MCF 10A (cell line): Measurements from ENCODE around the gene TFDP1. TPM values are rescaled to one million over a fixed set of nuclear protein-coding genes. Genes with fewer than 3 reads are reported as not detected.

Experiments
- BruUV-seq: library from RNA; stranded (reverse); fragments of 400-500 nt; replicated peaks from 2 replicates; lab custom pipeline; 2021; lab: Mats Ljungman, UMichigan
- CTCF ChIA-PET: fragments of 300-600 bp; sonication (Branson Sonifier 250); formaldehyde crosslinking; extraction: SDS; loops from one replicate; lab custom pipeline; 2021; ENCODE audit warnings: antibody characterized with exemption, inconsistent platforms; lab: Yijun Ruan, JAX
- POLR2A ChIA-PET: fragments of 300-600, 350-650 bp; sonication (Branson Sonifier 250); formaldehyde crosslinking; extraction: SDS; loops from one replicate; lab custom pipeline; 2020; ENCODE audit warnings: antibody characterized with exemption, inconsistent platforms; lab: Yijun Ruan, JAX
- DNase-seq: peaks from one replicate; pipeline ENCODE4 v3.0.0-alpha.2; 2018; ENCODE audit not compliant: unreplicated experiment
- H3K27ac Mint-ChIP-seq: one replicate; pipeline ENCODE4 v1.8.0; 2022; ENCODE audit warnings: mild to moderate bottlenecking, low read depth, mixed read lengths; ENCODE audit not compliant: unreplicated experiment
- H3K27me3 Mint-ChIP-seq: one replicate; pipeline ENCODE4 v1.8.0; 2022; ENCODE audit warnings: mixed read lengths; ENCODE audit not compliant: insufficient read depth, unreplicated experiment
- H3K36me3 Mint-ChIP-seq: one replicate; pipeline ENCODE4 v1.8.0; 2022; ENCODE audit warnings: mild to moderate bottlenecking, moderate library complexity, mixed read lengths; ENCODE audit not compliant: insufficient read depth, unreplicated experiment
- H3K4me1 Mint-ChIP-seq: one replicate; pipeline ENCODE4 v1.8.0; 2022; ENCODE audit warnings: mixed read lengths; ENCODE audit not compliant: insufficient read depth, unreplicated experiment
- H3K4me3 Mint-ChIP-seq: one replicate; pipeline ENCODE4 v1.8.0; 2022; ENCODE audit warnings: mild to moderate bottlenecking, moderate library complexity, mixed read lengths; ENCODE audit not compliant: unreplicated experiment
- H3K9me3 Mint-ChIP-seq: one replicate; pipeline ENCODE4 v1.8.0; 2022; ENCODE audit warnings: mixed read lengths; ENCODE audit not compliant: unreplicated experiment
- CTCF ChIP-seq: fragments of 200-600 bp; IDR thresholded peaks from one replicate; pipeline ENCODE4 v1.8.0; 2022; ENCODE audit warnings: antibody characterized with exemption, mild to moderate bottlenecking; ENCODE audit not compliant: unreplicated experiment
- intact Hi-C: fragments of 100-400 bp; cut with micrococcal nuclease; formaldehyde crosslinking; loops from 2 replicates; pipeline ENCODE4 v1.14.1; 2022
- total RNA-seq: library from RNA; stranded (reverse); gene quantifications from 2 replicates; pipeline ENCODE4 v1.2.3, GENCODE V29; 2022

TFDP1 gene
- total RNA-seq, 1 experiment from 2014 or later = 100 TPM

- no peaks in the 10 kb centered on the region for H3K9me3 Mint-ChIP-seq
- intact Hi-C loops = no loop called here
These were observed 23.7 kb upstream of the TFDP1 start for GRCh38 chr13:113560645-113561416.

GRCh38 chr13:113561417-113562084 is 23.0 kb upstream of the TFDP1 start:
- Mint-ChIP-seq H3K27me3 (no peaks in the 10 kb centered on the region), H3K4me3 (no peak overlapping the region), H3K4me1 (peaks cover 5% of the 10 kb centered on the region), H3K9me3 (no peaks in the 10 kb centered on the region), H3K27ac (no peak overlapping the region), H3K36me3 (peaks cover under 1% of the 10 kb centered on the region)
- no peak for DNase-seq
- TF ChIP-seq CTCF = no peak
- BruUV-seq = no TSS peak
- CTCF ChIA-PET = interaction anchor here (0.6 to 1.4 kb wide), 8 partner anchors 17 to 619 kb away, joined by 3 to 4 read pairs (median 4); no protein-coding TSS in a partner anchor
- POLR2A ChIA-PET = interaction anchor here (1.0 kb wide), 1 partner anchor 10 kb away, joined by 3 read pairs; no protein-coding TSS in a partner anchor
- intact Hi-C loops = loop anchor here (2.0 kb wide), 1 partner anchor 619 kb away; no protein-coding TSS in a partner anchor

More at GRCh38 chr13:113560645-113561416, 23.7 kb upstream of the TFDP1 start:
- POLR2A ChIA-PET = no interaction called here
- H3K27ac Mint-ChIP-seq = no peak overlapping the region
- H3K4me3 Mint-ChIP-seq = no peak overlapping the region
- CTCF ChIA-PET = interaction anchor here (0.6 kb wide), 1 partner anchor 166 kb away, joined by 4 read pairs; no protein-coding TSS in a partner anchor
- no peaks in the 10 kb centered on the region for H3K27me3 Mint-ChIP-seq
- peaks cover 5% of the 10 kb centered on the region for H3K4me1 Mint-ChIP-seq
- DNase-seq = no peak
- no TSS peak for BruUV-seq
- no peak for TF ChIP-seq CTCF
- H3K36me3 Mint-ChIP-seq = peaks cover 8% of the 10 kb centered on the region

- no peak overlapping the region for H3K27ac Mint-ChIP-seq
- no peaks in the 10 kb centered on the region for H3K27me3 Mint-ChIP-seq
- no peaks in the 10 kb centered on the region for H3K36me3 Mint-ChIP-seq
- no peaks in the 10 kb centered on the region for H3K9me3 Mint-ChIP-seq
- intact Hi-C loops = loop anchor here (2.0 kb wide), 1 partner anchor 619 kb away; no protein-coding TSS in a partner anchor
- ChIA-PET POLR2A (interaction anchor here (1.0 kb wide), 1 partner anchor 9 kb away, joined by 3 read pairs; no protein-coding TSS in a partner anchor), CTCF (interaction anchor here (0.6 to 1.4 kb wide), 8 partner anchors 17 to 619 kb away, joined by 3 to 8 read pairs (median 4); no protein-coding TSS in a partner anchor)
- peak; percentile 51 for TF ChIP-seq CTCF
- peaks cover 6% of the 10 kb centered on the region for H3K4me1 Mint-ChIP-seq
- no TSS peak for BruUV-seq
- DNase-seq = peak; percentile 58
- H3K4me3 Mint-ChIP-seq = no peak overlapping the region
These were observed 22.3 kb upstream of the TFDP1 start for GRCh38 chr13:113562085-113562749.
